Heart right ventricle (tissue), 16 donors: ENCODE measurements around the gene MTMR3. TPM values are rescaled to one million over a fixed set of nuclear protein-coding genes. Genes with fewer than 3 reads are reported as not detected.

Experiments used
- ATAC-seq, 8 donors: fragments of 200-7000 bp; cut with Tn5 transposase; one replicate each; pipeline ENCODE4 v1.9.1; 2020; ENCODE audit warnings: mild to moderate bottlenecking in 8 of 8, moderate library complexity in 8 of 8, moderate number of reproducible peaks in 1 of 8
- DNase-seq, 2 donors: peaks; one replicate each; pipeline ENCODE4 v3.0.0-alpha.2; 2020
- H3K27ac ChIP-seq, 10 donors: fragments of 200-600 bp; sonication (generic) in 2 of 10; one replicate each; pipeline versions ENCODE4 v1.5.0 to v1.8.0; 2020 to 2022; ENCODE audit warnings: mild to moderate bottlenecking in 3 of 10
- H3K27me3 ChIP-seq, 7 donors: fragments of 200-600 bp; one replicate each; pipeline ENCODE4 v1.8.0; 2021 to 2022; ENCODE audit warnings: mild to moderate bottlenecking in 2 of 7
- H3K36me3 ChIP-seq, 9 donors: fragments of 200-600 bp; sonication (generic) in 1 of 9; one replicate each; pipeline versions ENCODE4 v1.5.0 to v1.8.0; 2020 to 2022; ENCODE audit warnings: mild to moderate bottlenecking in 2 of 9
- H3K4me1 ChIP-seq, 9 donors: fragments of 200-600 bp; sonication (generic) in 1 of 9; one replicate each; pipeline versions ENCODE4 v1.5.0 to v1.8.0; 2020 to 2022; ENCODE audit warnings: mild to moderate bottlenecking in 4 of 9
- H3K4me3 ChIP-seq, 10 donors: fragments of 200-600 bp; sonication (generic) in 2 of 10; one replicate each; pipeline versions ENCODE4 v1.5.0 to v1.8.0; 2020 to 2022; ENCODE audit warnings: mild to moderate bottlenecking in 7 of 10, moderate library complexity in 2 of 10
- H3K9me3 ChIP-seq, 11 donors: fragments of 200-600 bp in 10 of 11; sonication (generic) in 2 of 11; one replicate each; pipeline versions ENCODE4 v1.5.0 to v1.8.0; 2013 to 2022; ENCODE audit warnings: mild to moderate bottlenecking in 2 of 11, control low read depth in 1 of 11, moderate library complexity in 1 of 11
- CTCF ChIP-seq, 9 donors: fragments of 200-600 bp; sonication (generic) in 2 of 9; IDR thresholded peaks; one replicate each; pipeline versions ENCODE4 v1.5.0 to v1.8.0; 2021 to 2022; ENCODE audit warnings: antibody characterized with exemption in 9 of 9, mild to moderate bottlenecking in 5 of 9, moderate library complexity in 1 of 9
- WGBS, 2 donors: extraction: QIAGEN DNeasy Blood & Tissue Kit; methylation state at CpG; one replicate each; pipeline ENCODE4 v1.1.7; 2013; ENCODE audit warnings: inconsistent platforms in 1 of 2; 5-methylcytosine and 5-hydroxymethylcytosine counted together
- intact Hi-C, 10 donors: fragments of 100-400 bp; cut with DNase I; formaldehyde crosslinking; loops; one replicate each; pipeline versions ENCODE4 v1.11.1 to v1.14.2; 2022
- polyA plus RNA-seq, 2 donors: library from polyadenylated mRNA; stranded (reverse); fragments of 200-250 nt; gene quantifications; one replicate each; pipeline ENCODE4 v1.2.3, GENCODE V29; 2013
- total RNA-seq, 10 donors: library from RNA; stranded (reverse); fragmentation: NEBNext Ultra II Directional in 3 of 10; extraction: Animal tissue kit (Norgen Biotek cat#: 25700) in 3 of 10; gene quantifications; one replicate each; pipeline versions ENCODE4 v1.2.1 to v1.2.4, GENCODE V29; 2021 to 2023
- donor health status: Arrhythmogenic right ventricular cardiomyopathy.
- donor health status: ischemic (EF 13 %, LVEDD 7.1; RV severe dilation, severe dysfunction).
- donor health status: healthy with polysubstance abuse.
- donor health status: DM: no; HTN: yes; CAD: no.
- donor health status: DM: no; HTN: no; CAD: no.
- donor health status: ischemic (EF 25% LVEDD 6.9; RV normal size, moderate dysfunction).
- donor health status: ischemic (EF 25% LVEDD 5.7; RV mildly dilated, moderate dysfunction).
- donor health status: healthy.
- donor health status: DM: yes; HTN: yes; CAD: no.
- donor health status: Ischemic cardiomyopathy.
- donor health status: ischemic (EF 35%, LVEDD 5.7; RV mildly dilated, moderate dysfunction).
- donor health status: nonischemic (EF 11% LVEDD 7.7; RV severe dilation, severe dysfunction).
- donor health status: DM: yes; HTN: yes; CAD: no.
- donor health status: PGD.
- donor health status: ischemic (EF 29% LVEDD 5.4; RV normal size, mild dysfunction).
- donor health status: nonischemic (EF 23%, LVEDD 6.1; RV moderate dilation, normal function).

Gene MTMR3
- total and polyA plus RNA-seq, 12 donors = 9.8 to 42.9 (median 34.6) TPM

- TF ChIP-seq CTCF (IDR thresholded peaks at IDR 0.05) = no peak
- intact Hi-C loops = no loop called here
- DNase-seq = peak; percentile 25 to 68
- ATAC-seq = peak; percentile 48 to 92 (median 82)
- peaks cover 0 to 100% (median 61%) of the 10 kb centered on the region in 9 donors for H3K36me3 ChIP-seq
- H3K27ac ChIP-seq = peak overlapping the region in 3 of 10 donors; percentile 14 to 43 (median 40)
- H3K9me3 ChIP-seq = no peaks in the 10 kb centered on the region
- H3K27me3 ChIP-seq = no peaks in the 10 kb centered on the region
- H3K4me1 ChIP-seq = peaks cover 0 to 31% (median 10%) of the 10 kb centered on the region in 9 donors
- H3K4me3 ChIP-seq = no peak overlapping the region
- WGBS, 2 donors = 59 to 65% methylated on average over 8 of the region's 8 CpGs
These were observed 139.1 kb downstream of the MTMR3 start for GRCh38 chr22:30021881-30022619.

- ATAC-seq = no peak
- DNase-seq = no peak
- TF ChIP-seq CTCF (IDR thresholded peaks at IDR 0.05) = no peak
- no peaks in the 10 kb centered on the region for H3K27me3 ChIP-seq
- H3K4me3 ChIP-seq = no peak overlapping the region
- no peak overlapping the region for H3K27ac ChIP-seq
- WGBS, 2 donors = 86 to 88% methylated on average over 4 of the region's 4 CpGs
- intact Hi-C loops = no loop called here
- no peaks in the 10 kb centered on the region for H3K9me3 ChIP-seq
- H3K4me1 ChIP-seq = peaks cover under 1 to 42% (median 18%) of the 10 kb centered on the region in 9 donors
- peaks cover 0 to 100% (median 51%) of the 10 kb centered on the region in 9 donors for H3K36me3 ChIP-seq
These were observed 140.2 kb downstream of the MTMR3 start for GRCh38 chr22:30023099-30023660.

GRCh38 chr22:30024231-30024630 is 141.3 kb downstream of the MTMR3 start:
- Histone ChIP-seq H3K4me3 (no peak overlapping the region), H3K36me3 (peaks cover 0 to 100% (median 48%) of the 10 kb centered on the region in 9 donors), H3K27ac (no peak overlapping the region), H3K27me3 (no peaks in the 10 kb centered on the region), H3K4me1 (peaks cover 4 to 49% (median 21%) of the 10 kb centered on the region in 9 donors), H3K9me3 (no peaks in the 10 kb centered on the region)
- intact Hi-C loops = no loop called here
- ATAC-seq = no peak
- no peak for DNase-seq
- no peak for TF ChIP-seq CTCF (IDR thresholded peaks at IDR 0.05)
- 94 to 98% methylated on average over 5 of the region's 5 CpGs for WGBS, 2 donors

- H3K9me3 ChIP-seq = no peaks in the 10 kb centered on the region
- H3K27ac ChIP-seq = no peak overlapping the region
- peaks cover 4 to 49% (median 21%) of the 10 kb centered on the region in 9 donors for H3K4me1 ChIP-seq
- DNase-seq = no peak
- no peaks in the 10 kb centered on the region for H3K27me3 ChIP-seq
- no peak for TF ChIP-seq CTCF (IDR thresholded peaks at IDR 0.05)
- H3K4me3 ChIP-seq = no peak overlapping the region
- peaks cover 0 to 99% (median 38%) of the 10 kb centered on the region in 9 donors for H3K36me3 ChIP-seq
- peak in 1 of 8 donors; percentile 9 for ATAC-seq
- intact Hi-C loops = no loop called here
- 69 to 75% methylated on average over 3 of the region's 3 CpGs for WGBS, 2 donors
These were observed 142.2 kb downstream of the MTMR3 start for GRCh38 chr22:30025221-30025620.
